CD1c-positive myeloid dendritic cell (primary cell): ENCODE data around the gene CELF4.

Source experiments
- DNase-seq: peaks from one replicate; pipeline ENCODE4 v3.0.0-alpha.2; 2016; ENCODE audit errors: extremely low spot score

CELF4 gene

GRCh38 chr18:37318360-37319355 lies 246.9 kb downstream of the CELF4 start:
- DNase-seq, result no peak

GRCh38 chr18:37317486-37317885 lies 248.1 kb downstream of the CELF4 start:
- no peak for DNase-seq

- no peak for DNase-seq
Observed at GRCh38 chr18:37316468-37316867, 249.1 kb downstream of the CELF4 start.

GRCh38 chr18:37315935-37316334 lies 249.7 kb downstream of the CELF4 start:
- no peak for DNase-seq

- no peak for DNase-seq
Observed at GRCh38 chr18:37314534-37314933, 251.1 kb downstream of the CELF4 start.

- no peak for DNase-seq
Observed at GRCh38 chr18:37313624-37314023, 252.0 kb downstream of the CELF4 start.

- no peak for DNase-seq
Observed at GRCh38 chr18:37309861-37310260, 255.7 kb downstream of the CELF4 start.

- DNase-seq, result no peak
Observed at GRCh38 chr18:37309059-37309458, 256.5 kb downstream of the CELF4 start.

GRCh38 chr18:37307181-37307580 lies 258.4 kb downstream of the CELF4 start:
- no peak for DNase-seq

GRCh38 chr18:37306432-37306831 lies 259.2 kb downstream of the CELF4 start:
- no peak for DNase-seq

GRCh38 chr18:37305066-37305465 lies 260.5 kb downstream of the CELF4 start:
- DNase-seq, result no peak

- no peak for DNase-seq
Observed at GRCh38 chr18:37304012-37304680, 261.5 kb downstream of the CELF4 start.

- no peak for DNase-seq
Observed at GRCh38 chr18:37303009-37303408, 262.6 kb downstream of the CELF4 start.

- DNase-seq, result no peak
Observed at GRCh38 chr18:37302519-37302918, 263.1 kb downstream of the CELF4 start.

GRCh38 chr18:37299471-37300304 lies 265.9 kb downstream of the CELF4 start:
- DNase-seq, result peak; percentile 12

- no peak for DNase-seq
Observed at GRCh38 chr18:37298816-37299215, 266.8 kb downstream of the CELF4 start.

GRCh38 chr18:37297106-37297505 lies 268.5 kb downstream of the CELF4 start:
- DNase-seq, result no peak

GRCh38 chr18:37294951-37295350 lies 270.6 kb downstream of the CELF4 start:
- no peak for DNase-seq

- DNase-seq, result no peak
Observed at GRCh38 chr18:37293359-37293758, 272.2 kb downstream of the CELF4 start.

GRCh38 chr18:37289423-37289822 lies 276.2 kb downstream of the CELF4 start:
- DNase-seq, result no peak

GRCh38 chr18:37287601-37288000 lies 278.0 kb downstream of the CELF4 start:
- no peak for DNase-seq

- no peak for DNase-seq
Observed at GRCh38 chr18:37286801-37287200, 278.8 kb downstream of the CELF4 start.
